Measurements from ENCODE around the gene TRRAP. TPM values are rescaled to one million over a fixed set of nuclear protein-coding genes. Genes with fewer than 3 reads are reported as not detected.

The TRRAP gene
- total RNA-seq, 3 donors from 2014 or later, result 24.6 to 39.0 (median 38.9) TPM

GRCh38 chr7:98994046-98994944 is 116.0 kb downstream of the TRRAP start:
- Histone ChIP-seq H3K27ac (no peak overlapping the region), H3K36me3 (peaks cover 30% of the 10 kb centered on the region), H3K27me3 (no peaks in the 10 kb centered on the region), H3K4me3 (no peak overlapping the region), H3K4me1 (no peaks in the 10 kb centered on the region), H3K9me3 (no peaks in the 10 kb centered on the region)
- no peak for TF ChIP-seq CTCF (IDR thresholded peaks at IDR 0.05)
- TF ChIP-seq POLR2A (IDR thresholded peaks at IDR 0.05), result no peak
- no peak for TF ChIP-seq POLR2AphosphoS5 (IDR thresholded peaks at IDR 0.05)
- DNase-seq (ENCODE audit: low spot score in 2 of 2), result no peak
- intact Hi-C loops (cut with DNase I; ENCODE audit: low total_unique reads), result no loop called here

- no peak for TF ChIP-seq POLR2A (IDR thresholded peaks at IDR 0.05)
- TF ChIP-seq CTCF (IDR thresholded peaks at IDR 0.05), result no peak
- TF ChIP-seq POLR2AphosphoS5 (IDR thresholded peaks at IDR 0.05), result no peak
- H3K4me1 ChIP-seq, result no peaks in the 10 kb centered on the region
- DNase-seq (ENCODE audit: low spot score in 2 of 2), result no peak
- no peak overlapping the region for H3K4me3 ChIP-seq
- H3K27me3 ChIP-seq, result no peaks in the 10 kb centered on the region
- no peaks in the 10 kb centered on the region for H3K9me3 ChIP-seq
- H3K36me3 ChIP-seq, result peaks cover 28% of the 10 kb centered on the region
- H3K27ac ChIP-seq, result no peak overlapping the region
- intact Hi-C loops (cut with DNase I; ENCODE audit: low total_unique reads), result no loop called here
These were observed 116.8 kb downstream of the TRRAP start for GRCh38 chr7:98995111-98995510.

- H3K27me3 ChIP-seq, result no peaks in the 10 kb centered on the region
- DNase-seq (ENCODE audit: low spot score in 2 of 2), result no peak
- no peak overlapping the region for H3K4me3 ChIP-seq
- peaks cover 28% of the 10 kb centered on the region for H3K36me3 ChIP-seq
- no peak overlapping the region for H3K27ac ChIP-seq
- no peaks in the 10 kb centered on the region for H3K9me3 ChIP-seq
- no peaks in the 10 kb centered on the region for H3K4me1 ChIP-seq
- TF ChIP-seq POLR2A (IDR thresholded peaks at IDR 0.05), result no peak
- no peak for TF ChIP-seq POLR2AphosphoS5 (IDR thresholded peaks at IDR 0.05)
- TF ChIP-seq CTCF (IDR thresholded peaks at IDR 0.05), result no peak
- intact Hi-C loops (cut with DNase I; ENCODE audit: low total_unique reads), result no loop called here
These were observed 117.3 kb downstream of the TRRAP start for GRCh38 chr7:98995523-98996149.

- peak in 1 of 2 donors; percentile 13 for DNase-seq (ENCODE audit: low spot score in 2 of 2)
- Histone ChIP-seq H3K4me3 (no peak overlapping the region), H3K27ac (no peak overlapping the region), H3K4me1 (peaks cover 0 to 4% of the 10 kb centered on the region in 2 donors), H3K36me3 (peaks cover 28% of the 10 kb centered on the region), H3K27me3 (no peaks in the 10 kb centered on the region), H3K9me3 (no peaks in the 10 kb centered on the region)
- intact Hi-C loops (cut with DNase I; ENCODE audit: low total_unique reads), result no loop called here
- TF ChIP-seq POLR2A (IDR thresholded peaks at IDR 0.05), result no peak
- TF ChIP-seq CTCF (IDR thresholded peaks at IDR 0.05), result no peak
- no peak for TF ChIP-seq POLR2AphosphoS5 (IDR thresholded peaks at IDR 0.05)
These were observed 117.8 kb downstream of the TRRAP start for GRCh38 chr7:98996150-98996552.

- no peak for TF ChIP-seq CTCF (IDR thresholded peaks at IDR 0.05)
- TF ChIP-seq POLR2AphosphoS5 (IDR thresholded peaks at IDR 0.05), result no peak
- no peak for TF ChIP-seq POLR2A (IDR thresholded peaks at IDR 0.05)
- intact Hi-C loops (cut with DNase I; ENCODE audit: low total_unique reads), result no loop called here
- Histone ChIP-seq H3K36me3 (peaks cover 28% of the 10 kb centered on the region), H3K27ac (no peak overlapping the region), H3K27me3 (no peaks in the 10 kb centered on the region), H3K4me1 (peaks cover 0 to 6% of the 10 kb centered on the region in 2 donors), H3K4me3 (no peak overlapping the region), H3K9me3 (no peaks in the 10 kb centered on the region)
- no peak for DNase-seq (ENCODE audit: low spot score in 2 of 2)
These were observed 119.5 kb downstream of the TRRAP start for GRCh38 chr7:98997846-98998245.
